Neural progenitor cell (in vitro differentiated cells): ENCODE results near the gene UXT. TPM values are rescaled to one million over a fixed set of nuclear protein-coding genes. Genes with fewer than 3 reads are reported as not detected.

Experiments
- DNase-seq: peaks from one replicate; pipeline ENCODE4 v3.0.0-alpha.2; 2016; ENCODE audit warnings: low spot score
- H2AFZ ChIP-seq: fragments of 200-600 bp; sonication (generic); replicated peaks from 2 replicates; pipeline ENCODE4 v1.6.1; 2016; ENCODE audit warnings: antibody characterized with exemption
- H3F3A ChIP-seq: fragments of 200-600 bp; sonication (generic); 2 replicates; pipeline ENCODE4 v1.6.1; 2016; ENCODE audit warnings: antibody characterized with exemption, low read depth
- H3K27ac ChIP-seq: fragments of 200-600 bp; sonication (generic); 2 replicates; pipeline ENCODE4 v1.5.1; 2016; ENCODE audit warnings: mild to moderate bottlenecking
- H3K27me3 ChIP-seq: fragments of 200-600 bp; sonication (generic); 2 replicates; pipeline ENCODE4 v1.6.1; 2016; ENCODE audit warnings: mild to moderate bottlenecking, moderate library complexity
- H3K36me3 ChIP-seq: fragments of 200-600 bp; sonication (generic); 2 replicates; pipeline ENCODE4 v1.5.1; 2016
- H3K4me1 ChIP-seq: fragments of 200-600 bp; sonication (generic); 2 replicates; pipeline ENCODE4 v1.6.1; 2016; ENCODE audit warnings: mixed run types
- H3K4me2 ChIP-seq: fragments of 200-600 bp; sonication (generic); 2 replicates; pipeline ENCODE4 v1.6.1; 2016
- H3K4me3 ChIP-seq: fragments of 200-600 bp; sonication (generic); 2 replicates; pipeline ENCODE4 v1.5.1; 2016
- H3K79me2 ChIP-seq: fragments of 200-600 bp; sonication (generic); 2 replicates; pipeline ENCODE4 v1.6.1; 2016; ENCODE audit warnings: low read depth
- H3K9ac ChIP-seq: fragments of 200-600 bp; sonication (generic); 2 replicates; pipeline ENCODE4 v1.6.1; 2016
- H3K9me3 ChIP-seq: fragments of 200-600 bp; sonication (generic); 2 replicates; pipeline ENCODE4 v1.5.1; 2016; ENCODE audit warnings: low read depth
- H4K20me1 ChIP-seq: fragments of 200-600 bp; sonication (generic); 2 replicates; pipeline ENCODE4 v1.6.1; 2016; ENCODE audit warnings: low read depth
- H3K27ac Mint-ChIP-seq: 3 replicates; pipeline ENCODE4 v1.8.0; 2021; ENCODE audit warnings: mixed read lengths
- H3K27me3 Mint-ChIP-seq: 2 replicates; pipeline ENCODE4 v1.8.0; 2022; ENCODE audit warnings: low read depth, mild to moderate bottlenecking, inconsistent platforms, moderate library complexity, mixed read lengths; ENCODE audit not compliant: insufficient read depth
- H3K36me3 Mint-ChIP-seq: 3 replicates; pipeline ENCODE4 v1.8.0; 2021; ENCODE audit warnings: mixed read lengths
- H3K4me1 Mint-ChIP-seq: 3 replicates; pipeline ENCODE4 v1.8.0; 2021; ENCODE audit warnings: mixed read lengths
- H3K4me3 Mint-ChIP-seq: 3 replicates; pipeline ENCODE4 v1.8.0; 2021; ENCODE audit warnings: mild to moderate bottlenecking, moderate library complexity, mixed read lengths
- H3K9me3 Mint-ChIP-seq: 3 replicates; pipeline ENCODE4 v1.8.0; 2020; ENCODE audit warnings: mixed read lengths
- CTCF ChIP-seq: fragments of 200-600 bp; sonication (generic); IDR thresholded peaks from 2 replicates; pipeline ENCODE4 v1.5.1; 2017; ENCODE audit warnings: antibody characterized with exemption, mild to moderate bottlenecking
- EZH2 ChIP-seq: fragments of 200-600 bp; sonication (generic); IDR thresholded peaks from 2 replicates; pipeline ENCODE4 v1.6.1; 2017; ENCODE audit warnings: antibody characterized with exemption, mild to moderate bottlenecking, moderate library complexity
- EZH2phosphoT487 ChIP-seq: fragments of 200-600 bp; sonication (generic); IDR thresholded peaks from 2 replicates; pipeline ENCODE4 v1.6.1; 2017; ENCODE audit warnings: antibody characterized with exemption
- total RNA-seq: library from RNA; depleted of rRNA; stranded (reverse); fragments of >200 nt; gene quantifications from 2 replicates; pipeline ENCODE4 v1.2.3, GENCODE V29; 2015; ENCODE audit warnings: low replicate concordance

Gene UXT
- total RNA-seq, 1 donor from 2014 or later = 91.9 TPM

GRCh38 chrX:47631676-47632075 lies 27.3 kb downstream of the UXT start:
- Histone ChIP-seq H4K20me1 (no peaks in the 10 kb centered on the region), H3F3A (no peaks in the 10 kb centered on the region), H3K9me3 (no peaks in the 10 kb centered on the region), H2AFZ (no peak overlapping the region), H3K27ac (no peak overlapping the region), H3K4me2 (no peak overlapping the region), H3K9ac (no peak overlapping the region), H3K36me3 (no peaks in the 10 kb centered on the region), H3K79me2 (no peaks in the 10 kb centered on the region), H3K4me3 (no peak overlapping the region), H3K4me1 (peaks cover 4% of the 10 kb centered on the region), H3K27me3 (no peaks in the 10 kb centered on the region)
- no peak overlapping the region for H3K27ac Mint-ChIP-seq
- peaks cover 13% of the 10 kb centered on the region for H3K9me3 Mint-ChIP-seq
- DNase-seq = no peak
- peaks cover 2% of the 10 kb centered on the region for H3K27me3 Mint-ChIP-seq
- H3K4me1 Mint-ChIP-seq = no peaks in the 10 kb centered on the region
- TF ChIP-seq EZH2 = no peak
- no peak overlapping the region for H3K4me3 Mint-ChIP-seq
- H3K36me3 Mint-ChIP-seq = peaks cover 2% of the 10 kb centered on the region

GRCh38 chrX:47629419-47630200 lies 29.4 kb downstream of the UXT start, which contains the start of gene CFP:
CFP (minus strand) TSS chrX:47629930; CDS start chrX:47629844, 86 bp downstream.
- Histone ChIP-seq H3K27me3 (no peaks in the 10 kb centered on the region), H3K9ac (no peak within 1 kb of the TSS), H4K20me1 (no peaks in the 10 kb centered on the region), H2AFZ (no peak within 1 kb of the TSS), H3K79me2 (no peaks in the 10 kb centered on the region), H3K27ac (no peak within 1 kb of the TSS), H3K36me3 (no peaks in the 10 kb centered on the region), H3K4me2 (no peak within 1 kb of the TSS), H3K4me3 (no peak within 1 kb of the TSS), H3K9me3 (no peaks in the 10 kb centered on the region), H3K4me1 (no peaks in the 10 kb centered on the region), H3F3A (no peaks in the 10 kb centered on the region)
- Mint-ChIP-seq H3K27ac (no peak within 1 kb of the TSS), H3K4me3 (no peak within 1 kb of the TSS), H3K36me3 (no peaks in the 10 kb centered on the region), H3K4me1 (no peaks in the 10 kb centered on the region), H3K9me3 (peaks cover 16% of the 10 kb centered on the region), H3K27me3 (peaks cover 2% of the 10 kb centered on the region)
- no peak for TF ChIP-seq CTCF
- no peak for DNase-seq

DNA sequence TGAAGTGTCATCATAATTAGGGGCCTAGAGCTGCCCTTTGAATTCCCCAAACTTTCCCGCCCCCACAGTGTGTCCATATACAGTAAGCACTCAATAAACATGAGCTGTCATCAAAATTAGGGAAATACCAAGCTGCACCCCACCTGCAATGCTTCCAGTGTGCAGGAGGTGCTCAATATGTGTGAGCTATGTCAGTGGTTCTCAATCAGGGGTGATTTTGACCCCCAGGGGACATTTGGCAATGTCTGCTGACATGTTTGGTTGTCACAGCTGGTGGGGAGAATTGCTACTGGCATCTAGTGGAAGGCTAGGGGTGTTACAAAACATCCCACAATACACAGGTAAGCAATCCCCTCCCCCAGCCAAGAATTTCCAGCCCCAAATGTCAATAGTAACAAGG lies 30.0 kb downstream of the UXT start:
- H3K4me3 Mint-ChIP-seq = no peak overlapping the region
- Histone ChIP-seq H3K79me2 (no peaks in the 10 kb centered on the region), H3K9me3 (no peaks in the 10 kb centered on the region), H3K9ac (no peak overlapping the region), H3K4me2 (no peak overlapping the region), H4K20me1 (no peaks in the 10 kb centered on the region), H3K27me3 (no peaks in the 10 kb centered on the region), H3K27ac (no peak overlapping the region), H3K36me3 (no peaks in the 10 kb centered on the region), H3K4me1 (no peaks in the 10 kb centered on the region), H3F3A (no peaks in the 10 kb centered on the region), H3K4me3 (no peak overlapping the region), H2AFZ (no peak overlapping the region)
- H3K27me3 Mint-ChIP-seq = peaks cover 2% of the 10 kb centered on the region
- H3K9me3 Mint-ChIP-seq = peaks cover 18% of the 10 kb centered on the region
- H3K36me3 Mint-ChIP-seq = no peaks in the 10 kb centered on the region
- H3K4me1 Mint-ChIP-seq = no peaks in the 10 kb centered on the region
- TF ChIP-seq EZH2phosphoT487 = no peak
- no peak for TF ChIP-seq EZH2
- no peak for TF ChIP-seq CTCF
- no peak for DNase-seq
- no peak overlapping the region for H3K27ac Mint-ChIP-seq

GRCh38 chrX:47625365-47625764 lies 33.6 kb downstream of the UXT start:
- no peaks in the 10 kb centered on the region for H3K36me3 Mint-ChIP-seq
- Histone ChIP-seq H3K4me2 (no peak overlapping the region), H3F3A (no peaks in the 10 kb centered on the region), H3K36me3 (no peaks in the 10 kb centered on the region), H3K27me3 (no peaks in the 10 kb centered on the region), H3K79me2 (no peaks in the 10 kb centered on the region), H3K4me3 (no peak overlapping the region), H3K4me1 (no peaks in the 10 kb centered on the region), H3K27ac (no peak overlapping the region), H3K9me3 (no peaks in the 10 kb centered on the region), H4K20me1 (no peaks in the 10 kb centered on the region), H3K9ac (no peak overlapping the region), H2AFZ (no peak overlapping the region)
- no peak for DNase-seq
- TF ChIP-seq EZH2 = no peak
- TF ChIP-seq EZH2phosphoT487 = no peak
- no peak for TF ChIP-seq CTCF
- no peaks in the 10 kb centered on the region for H3K4me1 Mint-ChIP-seq
- H3K9me3 Mint-ChIP-seq = peaks cover 21% of the 10 kb centered on the region
- H3K27ac Mint-ChIP-seq = no peak overlapping the region
- H3K4me3 Mint-ChIP-seq = no peak overlapping the region
- peaks cover 20% of the 10 kb centered on the region for H3K27me3 Mint-ChIP-seq
